ENCODE results near the gene THG1L.
A peak's percentile ranks its signal among the peaks of the same experiment; 100 is the strongest.
"Not testable (repeated sequence)": the region's sequence is repeated elsewhere in the genome, so short reads cannot be mapped to it uniquely, and the experiment has no call there.

THG1L gene

GRCh38 chr5:157727858-157728257 lies 3.4 kb upstream of the THG1L start:
- DNase-seq (ENCODE audit: low read depth): not testable (repeated sequence)

GRCh38 chr5:157729858-157730257 lies 1.4 kb upstream of the THG1L start:
- no peak for DNase-seq (ENCODE audit: low read depth)

- no peak for DNase-seq (ENCODE audit: low read depth)
Observed at GRCh38 chr5:157730900-157731271, 334 bp upstream of the THG1L start.

GRCh38 chr5:157732130-157732514 lies 902 bp downstream of the THG1L start:
- no peak for DNase-seq (ENCODE audit: low read depth)

GRCh38 chr5:157732596-157733262 lies 1.5 kb downstream of the THG1L start:
- no peak for DNase-seq (ENCODE audit: low read depth)

- no peak for DNase-seq (ENCODE audit: low read depth)
Observed at GRCh38 chr5:157734436-157734835, 3.2 kb downstream of the THG1L start.

- DNase-seq (ENCODE audit: low read depth): no peak
Observed at GRCh38 chr5:157735991-157736390, 4.8 kb downstream of the THG1L start.

GRCh38 chr5:157739388-157740228 lies 8.4 kb downstream of the THG1L start:
- no peak for DNase-seq (ENCODE audit: low read depth)

- DNase-seq (ENCODE audit: low read depth): no peak
Observed at GRCh38 chr5:157740229-157740610, 9.0 kb downstream of the THG1L start.

GRCh38 chr5:157741131-157741530 lies 9.9 kb downstream of the THG1L start:
- DNase-seq (ENCODE audit: low read depth): no peak

- DNase-seq (ENCODE audit: low read depth): peak; percentile 42
Observed at GRCh38 chr5:157743163-157744050, 12.2 kb downstream of the THG1L start, which contains the start of gene LSM11. Gene LSM11 (plus strand): TSS chr5:157743712. CDS start chr5:157743751, 39 bp downstream.

- DNase-seq (ENCODE audit: low read depth): no peak
Observed at GRCh38 chr5:157744051-157745011, 13.1 kb downstream of the THG1L start.

GRCh38 chr5:157745041-157745456 lies 13.8 kb downstream of the THG1L start:
- DNase-seq (ENCODE audit: low read depth): no peak

- DNase-seq (ENCODE audit: low read depth): no peak
Observed at GRCh38 chr5:157747173-157747740, 16.0 kb downstream of the THG1L start.

GRCh38 chr5:157747766-157748700 lies 16.8 kb downstream of the THG1L start:
- DNase-seq (ENCODE audit: low read depth): no peak

GRCh38 chr5:157748760-157749461 lies 17.7 kb downstream of the THG1L start:
- no peak for DNase-seq (ENCODE audit: low read depth)

- DNase-seq (ENCODE audit: low read depth): no peak
Observed at GRCh38 chr5:157749462-157749799, 18.2 kb downstream of the THG1L start.

- DNase-seq (ENCODE audit: low read depth): no peak
Observed at GRCh38 chr5:157750320-157750719, 19.1 kb downstream of the THG1L start.

GRCh38 chr5:157756122-157756521 lies 24.9 kb downstream of the THG1L start:
- DNase-seq (ENCODE audit: low read depth): no peak
